ENCODE results near the gene CALML5.

CALML5 gene

GRCh38 chr10:5533098-5533731 is 33.8 kb upstream of the CALML5 start:
- no peak for DNase-seq (ENCODE audit: low read depth)

DNA sequence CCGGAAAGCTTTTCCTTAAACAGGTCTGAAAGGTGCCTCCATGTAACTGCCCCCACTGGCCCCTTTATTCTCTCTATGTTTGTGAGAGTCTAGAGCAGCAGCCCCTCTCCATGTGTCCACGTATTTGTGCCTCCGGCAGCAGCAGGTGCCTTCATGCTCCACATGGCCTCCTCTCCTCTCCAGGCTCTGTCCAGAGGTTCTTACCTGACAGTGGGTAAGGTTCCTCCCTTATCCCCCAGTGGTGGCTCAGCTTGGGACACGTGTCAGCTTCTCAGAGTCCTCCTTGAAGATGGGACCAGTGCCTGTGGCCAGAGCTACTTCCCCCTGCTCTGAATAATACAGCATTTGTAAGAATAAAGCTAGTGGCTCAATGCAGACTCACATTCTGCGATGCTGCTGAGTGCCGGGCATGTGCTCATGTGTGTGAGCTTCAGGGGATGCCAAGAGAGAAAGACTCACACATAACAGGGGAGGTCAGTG is 33.3 kb upstream of the CALML5 start:
- DNase-seq (ENCODE audit: low read depth), result no peak

DNA sequence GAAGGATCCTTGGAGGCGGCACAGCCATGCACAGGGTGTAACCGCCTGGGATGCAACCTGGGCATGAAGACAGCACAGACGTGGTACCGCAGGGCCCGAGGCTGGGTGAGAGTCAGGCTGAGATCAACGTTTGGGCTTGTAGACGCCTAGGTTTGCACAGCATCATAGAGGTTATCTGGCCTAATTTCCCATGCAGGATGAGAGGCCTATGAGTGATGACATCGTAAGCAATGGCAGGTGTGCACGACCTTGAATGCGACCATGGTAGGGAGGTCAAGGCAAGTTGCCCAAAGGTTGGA is 32.9 kb upstream of the CALML5 start:
- no peak for DNase-seq (ENCODE audit: low read depth)

DNA sequence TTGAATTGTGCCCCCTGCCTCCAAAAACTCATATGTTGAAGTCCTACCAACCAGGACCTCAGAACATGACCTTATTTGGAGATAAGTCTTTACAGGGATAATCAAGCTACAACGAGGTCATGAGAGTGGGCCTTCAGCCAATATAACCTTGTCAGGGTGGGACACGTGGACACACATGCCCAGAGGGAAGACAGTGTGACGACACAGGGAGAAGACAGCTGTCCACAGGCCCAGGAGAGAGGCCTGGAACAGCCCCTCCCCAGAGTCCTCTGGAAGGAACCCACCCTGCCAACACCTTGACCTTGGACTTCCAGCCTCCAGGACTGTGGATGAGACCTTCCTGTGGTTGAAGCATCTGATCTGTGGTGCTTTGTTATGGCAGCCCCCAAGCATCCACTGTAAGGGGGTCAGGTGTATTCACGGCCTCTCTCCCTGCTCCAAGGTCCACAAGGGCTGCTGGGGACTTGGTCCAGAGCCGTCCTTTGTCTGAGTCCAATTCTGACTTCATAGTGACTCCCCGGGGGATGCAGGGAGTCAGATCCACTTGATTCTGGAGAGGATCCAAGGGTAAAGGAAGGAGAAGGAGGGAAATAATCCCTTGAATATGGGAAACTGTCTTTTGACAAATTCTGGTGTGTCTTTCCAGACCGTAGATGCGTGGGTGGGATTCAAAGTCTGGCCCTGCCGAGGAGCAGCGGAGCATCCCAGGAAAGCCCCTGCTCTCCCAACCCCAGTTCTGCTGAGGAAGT is 32.4 kb upstream of the CALML5 start:
- no peak for DNase-seq (ENCODE audit: low read depth)

DNA sequence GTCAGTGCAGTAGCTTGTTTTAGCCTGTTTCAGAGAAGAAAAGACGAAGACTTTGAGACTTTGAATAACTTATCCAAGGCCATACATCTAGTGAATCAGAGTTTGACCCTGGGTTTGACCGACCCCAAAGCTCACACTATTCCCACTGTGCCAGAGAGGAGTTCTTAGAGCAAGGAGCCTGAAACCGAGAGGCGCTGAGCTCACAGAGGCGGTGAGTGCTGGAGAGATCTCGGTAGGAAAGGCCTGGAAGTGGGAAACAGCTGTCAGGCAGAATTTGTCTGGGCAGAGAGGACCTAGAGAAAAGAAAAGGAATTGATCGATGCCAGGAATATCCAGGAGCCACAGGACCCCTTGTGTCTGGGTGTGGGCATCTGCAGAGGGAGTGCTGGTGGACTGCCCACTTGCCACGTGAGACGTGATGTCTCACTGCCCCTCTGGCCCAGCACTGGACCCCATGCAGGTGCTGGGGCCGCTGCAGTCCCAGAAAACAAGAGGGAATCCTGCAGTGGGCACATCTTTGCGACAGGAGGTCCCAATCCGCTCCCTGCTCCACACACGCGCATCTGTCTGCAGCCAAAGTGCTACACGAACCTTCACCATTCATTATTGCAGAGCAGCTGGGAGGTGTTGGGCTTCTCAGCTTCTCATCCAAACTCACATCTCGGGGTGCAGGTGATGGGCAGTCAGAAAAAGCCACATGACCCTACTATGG is 31.6 kb upstream of the CALML5 start:
- DNase-seq (ENCODE audit: low read depth), result no peak

DNA sequence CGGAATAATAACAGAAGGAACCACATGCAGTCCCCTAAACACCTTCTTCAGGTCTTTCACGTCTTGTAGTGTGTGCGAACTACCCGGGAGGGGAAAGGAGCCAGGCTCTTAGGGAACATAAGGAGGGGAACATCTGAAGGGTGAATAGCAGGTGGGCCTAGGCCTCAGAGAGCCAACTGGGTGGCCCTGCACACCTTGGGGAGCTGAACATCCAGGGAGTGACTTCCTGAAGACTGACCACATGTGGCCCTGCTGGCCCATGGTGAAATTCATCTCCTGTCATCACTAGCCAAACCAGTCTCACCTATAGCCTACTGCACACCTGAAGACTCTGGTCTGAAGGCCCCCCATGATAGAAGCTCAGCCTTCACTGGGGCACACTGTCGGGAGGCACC is 31.0 kb upstream of the CALML5 start:
- DNase-seq (ENCODE audit: low read depth), result no peak

DNA sequence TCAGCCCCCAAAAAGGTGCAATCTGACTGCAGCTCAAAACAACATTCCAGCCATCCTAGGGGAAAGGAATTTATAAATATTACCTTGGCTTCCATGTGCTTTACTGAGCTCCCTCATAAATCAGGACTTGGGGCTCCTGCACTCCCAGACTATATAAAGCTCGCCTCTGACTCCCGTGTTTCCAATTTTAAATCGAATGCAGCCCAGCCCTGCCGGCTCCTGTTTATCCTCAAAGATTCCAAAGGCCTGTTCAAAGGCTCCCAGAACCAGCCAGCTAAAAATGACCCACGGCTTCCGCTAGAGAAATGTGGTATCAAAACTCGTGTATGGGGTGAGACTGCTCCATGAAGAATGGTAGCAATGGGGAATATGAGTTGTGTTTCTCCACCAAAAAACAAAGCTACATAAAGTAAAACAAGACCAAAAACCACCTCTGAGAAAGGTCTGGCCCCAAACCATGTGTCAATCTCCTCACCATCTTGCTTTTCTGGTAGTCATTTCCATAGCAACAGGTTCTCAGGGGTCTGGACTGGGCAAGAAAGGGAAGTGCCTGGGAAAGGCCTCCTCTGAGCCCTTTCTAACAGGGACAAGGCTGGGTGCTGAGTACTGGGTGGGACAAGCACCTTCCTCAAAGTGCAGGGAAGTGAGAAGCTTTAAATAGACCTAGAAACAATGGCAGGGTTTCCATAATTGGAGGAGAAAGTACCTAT is 30.5 kb upstream of the CALML5 start:
- no peak for DNase-seq (ENCODE audit: low read depth)

DNA sequence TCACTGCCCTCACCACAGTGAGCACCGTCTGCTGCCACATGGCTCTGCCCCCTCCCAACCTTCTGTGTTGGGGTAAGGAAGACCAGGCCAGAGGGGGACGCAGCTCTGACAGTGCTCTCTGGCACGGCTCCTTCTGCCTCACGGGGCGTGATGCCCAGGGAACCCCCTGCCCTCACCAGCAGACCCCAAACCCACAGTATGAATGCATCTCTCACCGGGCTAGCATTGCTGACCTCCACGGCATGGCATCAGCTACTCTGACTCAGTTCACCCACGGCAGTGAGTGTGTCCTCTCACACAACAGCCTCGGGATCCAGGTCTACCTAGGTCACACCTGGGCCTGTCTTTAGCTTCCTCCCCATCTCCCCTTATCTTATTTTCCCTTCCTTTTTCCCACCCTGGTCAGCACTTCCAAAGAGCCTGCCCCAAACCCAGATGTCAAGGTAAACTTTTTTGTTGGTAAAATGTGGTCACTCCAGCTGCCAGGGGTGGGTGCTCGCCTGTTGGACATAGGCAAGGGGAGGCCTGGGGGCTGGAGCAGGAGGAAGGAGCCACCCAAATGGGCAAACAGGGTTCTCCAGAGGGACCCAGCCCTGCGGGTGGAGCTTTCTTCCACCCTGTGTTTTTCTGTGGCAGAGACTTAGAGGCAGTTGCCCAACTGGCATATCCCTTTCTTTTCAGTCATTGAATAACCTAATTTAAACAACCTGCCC is 29.8 kb upstream of the CALML5 start:
- DNase-seq (ENCODE audit: low read depth), result no peak

- DNase-seq (ENCODE audit: low read depth), result no peak
Measured at GRCh38 chr10:5527332-5528200, 28.2 kb upstream of the CALML5 start.

DNA sequence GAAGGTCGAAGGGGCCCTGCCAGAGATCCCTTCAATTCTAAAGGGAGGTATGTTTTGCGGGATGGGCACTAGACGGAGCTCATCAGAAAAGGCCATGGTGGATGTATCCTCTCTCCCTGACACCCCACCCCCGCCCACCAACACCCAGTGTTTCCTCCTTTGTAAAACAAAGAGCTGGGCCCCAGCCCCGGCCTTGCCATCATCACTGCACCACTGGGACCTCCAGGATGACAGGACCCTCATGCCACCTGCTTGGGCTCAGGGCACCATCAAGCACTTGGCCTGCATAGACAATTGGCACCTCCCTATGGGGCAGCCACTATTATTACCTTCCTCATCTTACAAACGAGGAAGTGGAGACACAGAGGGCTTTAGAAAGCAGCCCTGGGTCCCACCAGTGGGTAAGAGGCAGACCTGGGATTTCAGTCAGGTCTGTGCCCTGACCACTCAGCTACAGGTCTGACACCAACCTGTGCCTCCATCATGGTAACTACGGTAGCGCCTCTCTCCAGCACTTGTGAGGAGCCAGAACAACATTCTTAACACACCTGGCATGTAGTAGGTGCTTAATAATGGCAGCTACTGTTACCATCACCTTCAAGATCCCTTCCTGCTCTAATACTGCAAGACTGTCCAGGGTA is 27.4 kb upstream of the CALML5 start:
- DNase-seq (ENCODE audit: low read depth), result no peak

- DNase-seq (ENCODE audit: low read depth), result no peak
Measured at GRCh38 chr10:5525561-5526341, 26.4 kb upstream of the CALML5 start.

DNA sequence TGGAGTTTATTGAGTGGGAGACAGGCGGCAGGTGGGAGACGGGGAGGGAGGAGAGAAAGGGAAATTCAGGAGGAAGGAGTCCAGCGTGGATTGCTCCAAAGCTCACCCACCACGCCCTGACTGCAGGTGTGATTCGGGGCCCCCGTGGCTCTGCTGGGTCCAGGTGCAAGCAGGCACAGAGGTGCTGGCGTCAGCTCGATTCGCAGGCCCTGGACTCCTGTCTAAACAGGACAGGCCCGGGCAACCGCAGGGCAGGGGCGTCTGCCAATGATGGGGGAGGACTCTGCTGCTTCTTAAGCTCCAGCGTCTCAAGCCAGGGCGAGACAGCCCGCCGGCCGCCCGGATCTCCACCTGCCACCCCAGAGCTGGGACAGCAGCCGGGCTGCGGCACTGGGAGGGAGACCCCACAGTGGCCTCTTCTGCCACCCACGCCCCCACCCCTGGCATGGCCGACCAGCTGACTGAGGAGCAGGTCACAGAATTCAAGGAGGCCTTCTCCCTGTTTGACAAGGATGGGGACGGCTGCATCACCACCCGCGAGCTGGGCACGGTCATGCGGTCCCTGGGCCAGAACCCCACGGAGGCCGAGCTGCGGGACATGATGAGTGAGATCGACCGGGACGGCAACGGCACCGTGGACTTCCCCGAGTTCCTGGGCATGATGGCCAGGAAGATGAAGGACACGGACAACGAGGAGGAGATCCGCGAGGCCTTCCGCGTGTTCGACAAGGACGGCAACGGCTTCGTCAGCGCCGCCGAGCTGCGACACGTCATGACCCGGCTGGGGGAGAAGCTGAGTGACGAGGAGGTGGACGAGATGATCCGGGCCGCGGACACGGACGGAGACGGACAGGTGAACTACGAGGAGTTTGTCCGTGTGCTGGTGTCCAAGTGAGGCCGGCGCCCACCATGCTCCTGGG is 25.5 kb upstream of the CALML5 start, which contains the start of gene CALML3:
TSS of gene CALML3 (plus strand) at position 321 of the 920 bp plus-strand sequence. CDS start at position 446, 125 bp downstream.
- DNase-seq (ENCODE audit: low read depth), result no peak

DNA sequence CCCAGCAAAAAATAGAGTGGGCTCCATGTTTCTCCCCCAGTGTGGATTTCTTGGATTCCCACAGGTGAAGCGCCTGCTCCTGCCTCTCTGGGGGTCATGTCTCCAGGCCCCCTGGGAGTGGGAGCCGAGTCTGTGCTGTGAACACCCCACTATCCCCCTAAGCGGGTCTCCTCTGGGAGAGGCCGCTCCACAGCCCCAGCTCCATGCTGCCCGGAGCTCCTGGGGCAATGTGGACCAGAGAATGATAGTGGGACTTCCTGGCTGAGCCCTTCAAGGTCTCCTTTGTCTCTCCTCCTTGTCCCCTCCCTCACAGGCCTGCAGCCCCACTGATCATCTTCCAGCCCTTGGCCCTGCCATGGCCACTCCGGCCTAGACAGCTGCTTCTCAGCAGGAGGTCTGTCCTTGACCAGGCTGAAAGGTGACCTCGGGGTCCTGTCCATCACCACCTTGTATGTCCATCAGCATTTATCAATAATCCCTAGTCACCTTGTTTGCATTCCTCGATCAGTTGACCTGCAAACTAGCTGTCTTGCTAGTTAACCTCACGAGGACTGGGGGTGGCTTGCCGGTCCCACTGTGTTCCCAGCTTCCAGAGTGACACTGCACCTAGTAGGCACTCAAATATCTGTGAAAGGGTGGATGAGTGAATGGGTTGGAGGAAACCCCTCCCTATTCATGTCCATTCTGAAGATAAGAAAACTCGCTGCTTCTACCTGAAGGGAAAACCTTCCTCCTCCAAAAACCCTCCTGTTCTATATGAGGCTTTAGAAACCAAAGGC is 24.6 kb upstream of the CALML5 start:
- DNase-seq (ENCODE audit: low read depth), result no peak

DNA sequence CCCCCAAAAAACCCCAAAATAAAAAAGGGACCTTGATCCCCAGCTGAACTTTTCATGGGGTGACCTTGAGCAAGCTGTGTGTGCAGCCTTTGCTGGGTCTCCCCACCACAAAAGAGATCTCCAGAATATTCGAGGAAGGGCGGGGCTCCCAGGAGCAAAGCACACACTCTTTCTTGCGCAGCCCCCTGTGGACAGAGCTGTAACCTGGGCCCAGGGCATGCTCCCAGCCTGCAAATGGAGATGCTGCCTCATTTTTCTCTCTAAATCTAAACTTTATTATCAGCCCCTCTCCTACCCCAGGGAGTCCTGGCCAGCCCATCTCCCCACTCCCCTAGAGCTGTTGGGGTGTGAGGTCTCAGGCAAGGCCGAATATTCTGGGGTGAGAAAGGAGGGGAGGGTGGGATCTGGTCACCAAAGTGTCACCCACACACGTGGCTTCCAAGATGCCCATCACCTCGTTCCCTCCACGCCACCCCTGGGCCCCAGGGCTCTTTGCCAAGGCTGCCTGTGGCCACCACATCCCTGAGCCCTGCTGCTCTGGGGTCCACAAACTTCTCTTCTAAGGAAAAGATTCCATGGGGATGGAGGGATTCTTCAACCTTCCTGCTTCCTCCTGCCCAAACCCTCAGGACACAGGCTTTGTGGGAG is 23.7 kb upstream of the CALML5 start:
- no peak for DNase-seq (ENCODE audit: low read depth)

GRCh38 chr10:5519054-5519453 is 19.7 kb upstream of the CALML5 start:
- DNase-seq (ENCODE audit: low read depth), result no peak

DNA sequence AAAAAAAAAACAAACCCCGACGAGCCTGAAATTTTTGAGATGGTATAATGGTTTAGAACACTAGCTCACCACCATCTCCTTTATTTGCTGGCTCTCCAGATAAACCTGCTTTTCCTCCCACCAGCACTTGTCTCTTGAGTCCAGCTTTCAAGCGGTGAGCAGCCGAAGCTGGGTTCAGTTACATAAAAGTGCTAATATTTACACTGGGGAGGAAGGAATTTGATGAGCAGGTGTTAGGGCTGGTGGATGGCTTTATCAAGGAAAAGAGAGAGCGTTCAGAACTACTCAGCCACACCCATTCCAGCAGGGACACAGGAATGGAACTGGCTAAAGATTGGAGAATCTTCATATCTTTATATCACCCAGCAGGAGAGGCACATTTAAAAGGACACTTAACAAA is 18.8 kb upstream of the CALML5 start:
- DNase-seq (ENCODE audit: low read depth), result no peak

GRCh38 chr10:5517546-5517945 is 18.2 kb upstream of the CALML5 start:
- DNase-seq (ENCODE audit: low read depth), result no peak

All from activated gamma-delta T cell treated with anti-CD3 and anti-CD28 coated beads, Interleukin-2, amount 50 U/mL, for 16 hours (primary cell).